HepG2 (cell line): ENCODE measurements around the gene C2. TPM values are rescaled to one million over a fixed set of nuclear protein-coding genes. Genes with fewer than 3 reads are reported as not detected.
A peak's percentile ranks its signal among the peaks of the same experiment; 100 is the strongest.
"Not testable (repeated sequence)": the region's sequence is repeated elsewhere in the genome, so short reads cannot be mapped to it uniquely, and the experiment has no call there.

Experiments used
- ATAC-seq: fragments of 200-7000 bp; cut with Tn5 transposase; 3 replicates; pipeline ENCODE4 v1.9.1; 2020; ENCODE audit warnings: mild to moderate bottlenecking, moderate library complexity
- BruUV-seq: library from RNA; stranded (reverse); fragments of 400-500 nt; replicated peaks from 2 replicates; lab custom pipeline; 2021; lab: Mats Ljungman, UMichigan
- CTCF ChIA-PET: fragments of 300-600 bp; formaldehyde crosslinking; extraction: SDS; loops from one replicate; lab custom pipeline; 2021; ENCODE audit warnings: low total read pairs, inconsistent platforms, low intra/inter-chr PET ratio; lab: Yijun Ruan, JAX
- POLR2A ChIA-PET: fragments of 350-600 bp; sonication (Branson Sonifier 250); formaldehyde crosslinking; loops from one replicate; lab custom pipeline; 2020; ENCODE audit warnings: antibody characterized with exemption, inconsistent platforms; lab: Yijun Ruan, JAX
- DNase-seq: peaks from one replicate; pipeline ENCODE4 v3.0.0-alpha.2; 2015; ENCODE audit warnings: low spot score
- FAIRE-seq: peaks from 3 replicates; lab custom pipeline; 2011; peaks lifted over from hg19 to GRCh38; lab: Jason Lieb, UNC
- H2AFZ ChIP-seq: one replicate; pipeline ENCODE4 v1.6.1; 2011; ENCODE audit warnings: low read length, inconsistent platforms
- H3K27ac ChIP-seq: fragments of 300-600 bp; 3 replicates; pipeline ENCODE4 v1.8.0; 2011; ENCODE audit warnings: mixed run types, mild to moderate bottlenecking, mixed read lengths, low read length, inconsistent platforms; ENCODE audit not compliant: insufficient read depth; ENCODE audit errors: extremely low read length
- H3K27me3 ChIP-seq, 2 experiments: fragments of 200-600 bp in 1 of 2; 2 replicates in 1 of 2; 3 replicates in 1 of 2; pipeline versions ENCODE4 v1.6.0 to v1.8.0; 2011; ENCODE audit warnings: low read length in 2 of 2, mild to moderate bottlenecking in 2 of 2, moderate library complexity in 2 of 2, inconsistent platforms in 1 of 2; ENCODE audit not compliant: insufficient read depth in 2 of 2, control insufficient read depth in 1 of 2
- H3K36me3 ChIP-seq, 2 experiments: fragments of 200-600 bp in 1 of 2; replicated peaks in 1 of 2; 2 replicates in 1 of 2; 3 replicates in 1 of 2; pipeline versions ENCODE4 v1.5.1 to v1.8.0; 2011; ENCODE audit warnings: low read length in 2 of 2, inconsistent platforms in 1 of 2; ENCODE audit not compliant: insufficient read depth in 2 of 2, control insufficient read depth in 1 of 2
- H3K4me1 ChIP-seq: 2 replicates; pipeline ENCODE4 v1.5.1; 2012; ENCODE audit warnings: low read length, inconsistent platforms; ENCODE audit not compliant: insufficient read depth
- H3K4me2 ChIP-seq: 2 replicates; pipeline ENCODE4 v1.6.0; 2011; ENCODE audit warnings: low read depth, low read length, inconsistent platforms
- H3K4me3 ChIP-seq, 3 experiments: fragments of 200-600 bp in 1 of 3; sonication (generic), shearing (Covaris generic) in 1 of 3; replicated peaks in 1 of 3; 2 replicates each; pipeline ENCODE4 v1.5.1; 2011 to 2016; ENCODE audit warnings: low read length in 3 of 3, inconsistent platforms in 2 of 3, low read depth in 2 of 3, mild to moderate bottlenecking in 2 of 3, control low read depth in 1 of 3, mixed read lengths in 1 of 3; ENCODE audit not compliant: insufficient read depth in 1 of 3
- H3K79me2 ChIP-seq: one replicate; pipeline ENCODE4 v1.6.1; 2011; ENCODE audit warnings: low read length, inconsistent platforms; ENCODE audit not compliant: insufficient read depth
- H3K9ac ChIP-seq: 2 replicates; pipeline ENCODE4 v1.6.0; 2011; ENCODE audit warnings: mild to moderate bottlenecking, low read depth, low read length, inconsistent platforms; ENCODE audit not compliant: insufficient read depth
- H3K9me3 ChIP-seq: 2 replicates; pipeline ENCODE4 v1.5.1; 2012; ENCODE audit warnings: mild to moderate bottlenecking, low read length
- H4K20me1 ChIP-seq: 2 replicates; pipeline ENCODE4 v1.6.0; 2011; ENCODE audit warnings: inconsistent platforms, mild to moderate bottlenecking, low read length, moderate library complexity; ENCODE audit not compliant: insufficient read depth
- RERE ChIP-seq: IDR thresholded peaks from 2 replicates; pipeline ENCODE4 v1.6.1; 2016; ENCODE audit warnings: low read depth, missing genetic modification reagents, missing compliant biosample characterization
- WGBS: methylation state at CpG from one replicate; pipeline ENCODE4 v1.1.6; 2017; ENCODE audit warnings: low lambda C conversion rate; 5-methylcytosine and 5-hydroxymethylcytosine counted together
- in situ Hi-C: cut with HindIII; loops from 2 replicates; pipeline ENCODE4 v1.10.0; 2017; ENCODE audit warnings: low pct_unique_long_range_greater_than_20kb; ENCODE audit not compliant: extremely low pct_ligation_motif_present
- intact Hi-C: fragments of 100-400 bp; cut with micrococcal nuclease; formaldehyde crosslinking; loops from one replicate; pipeline ENCODE4 v1.10.0; 2022; ENCODE audit not compliant: unreplicated experiment
- polyA plus RNA-seq, 8 experiments: library from polyadenylated mRNA; depleted of rRNA in 3 of 8; stranded (reverse) in 7 of 8; unstranded in 1 of 8; fragments of >200 nt; fragmentation: Illumina TruSeq in 4 of 8; extraction: Trizol in 4 of 8; gene quantifications; 2 replicates each; pipeline versions ENCODE4 v1.2.1 to v1.2.3, GENCODE V29; 2011 to 2016; ENCODE audit warnings: low read depth in 4 of 8, missing spikeins in 1 of 8, mixed read lengths in 1 of 8; ENCODE audit not compliant: insufficient read depth in 1 of 8
- total RNA-seq, 5 experiments: library from RNA; depleted of rRNA; stranded (reverse); fragments of >200 nt; fragmentation: Illumina TruSeq; extraction: Trizol; gene quantifications; 2 replicates each; pipeline ENCODE4 v1.2.3, GENCODE V29; 2016; ENCODE audit warnings: low read depth in 1 of 5
- TF ChIP-seq, protein P1 (sequence below): sonication (generic); formaldehyde crosslinking; IDR thresholded peaks from 2 replicates; pipeline ENCODE4 v1.5.0; 2020; ENCODE audit warnings: mild to moderate bottlenecking, missing genetic modification reagents

Gene C2
- total and polyA plus RNA-seq, 2 of the 13 experiments (the other 11 are each of a cell fraction or from before 2014, with no cell fraction given): 165 to 307 TPM

- no peak for TF ChIP-seq RERE
Measured at GRCh38 chr6:31908791-31909190, 18.7 kb upstream of the C2 start (continued).

- DNase-seq, intact Hi-C loops, CTCF ChIA-PET, H3K9ac ChIP-seq, H3K36me3 ChIP-seq, H3K79me2 ChIP-seq, H3K9me3 ChIP-seq, BruUV-seq, ATAC-seq, FAIRE-seq, H3K4me3 ChIP-seq, H4K20me1 ChIP-seq, H3K27ac ChIP-seq, H3K4me2 ChIP-seq, H2AFZ ChIP-seq, H3K27me3 ChIP-seq: not testable (repeated sequence)
- TF ChIP-seq, protein P1, sequence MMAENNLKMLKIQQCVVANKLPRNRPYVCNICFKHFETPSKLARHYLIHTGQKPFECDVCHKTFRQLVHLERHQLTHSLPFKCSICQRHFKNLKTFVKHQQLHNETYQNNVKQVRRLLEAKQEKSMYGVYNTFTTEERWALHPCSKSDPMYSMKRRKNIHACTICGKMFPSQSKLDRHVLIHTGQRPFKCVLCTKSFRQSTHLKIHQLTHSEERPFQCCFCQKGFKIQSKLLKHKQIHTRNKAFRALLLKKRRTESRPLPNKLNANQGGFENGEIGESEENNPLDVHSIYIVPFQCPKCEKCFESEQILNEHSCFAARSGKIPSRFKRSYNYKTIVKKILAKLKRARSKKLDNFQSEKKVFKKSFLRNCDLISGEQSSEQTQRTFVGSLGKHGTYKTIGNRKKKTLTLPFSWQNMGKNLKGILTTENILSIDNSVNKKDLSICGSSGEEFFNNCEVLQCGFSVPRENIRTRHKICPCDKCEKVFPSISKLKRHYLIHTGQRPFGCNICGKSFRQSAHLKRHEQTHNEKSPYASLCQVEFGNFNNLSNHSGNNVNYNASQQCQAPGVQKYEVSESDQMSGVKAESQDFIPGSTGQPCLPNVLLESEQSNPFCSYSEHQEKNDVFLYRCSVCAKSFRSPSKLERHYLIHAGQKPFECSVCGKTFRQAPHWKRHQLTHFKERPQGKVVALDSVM (CRISPR knock-in tag): peak; percentile 77
- 56% methylated on average over 7 of the region's 7 CpGs for WGBS
- H3K4me1 ChIP-seq: peaks cover 46% of the 10 kb centered on the region
- POLR2A ChIA-PET: interaction anchor here (1.0 to 3.9 kb wide), 6 partner anchors 12 to 41 kb away, joined by 3 to 27 read pairs (median 6); partner anchors contain the start of genes C2 and CFB
- in situ Hi-C loops: loop anchor here (25.0 kb wide), 1 partner anchor 1053 kb away; the partner anchor contains the start of genes BRD2 and HLA-DMA
Measured at GRCh38 chr6:31909298-31909697, 18.2 kb upstream of the C2 start.
